ENCODE results near the gene SMYD3.

DNA sequence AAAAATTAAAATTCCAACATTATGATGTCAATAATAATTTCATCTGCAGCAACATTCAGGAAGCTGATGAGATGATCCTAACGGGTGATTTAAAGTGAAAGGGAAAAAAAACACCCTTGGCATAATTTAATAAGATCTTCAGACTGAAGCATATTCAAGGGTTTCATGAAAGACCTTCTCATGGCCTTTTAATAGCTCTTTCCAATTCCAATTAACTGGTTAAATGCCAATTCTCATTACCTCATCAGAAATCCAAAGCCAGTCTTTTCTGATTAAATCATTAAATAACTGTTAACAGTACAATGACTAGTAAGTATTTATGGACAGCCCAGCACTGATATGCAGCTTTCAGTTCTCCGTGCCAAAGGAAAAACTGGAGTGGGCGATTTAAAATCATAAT, 407.5 kb downstream of the SMYD3 start:
- TF ChIP-seq ZNF644 (CRISPR knock-in tag; IDR thresholded peaks at IDR 0.05; ENCODE audit: low read depth) = no peak
- TF ChIP-seq, protein P1, sequence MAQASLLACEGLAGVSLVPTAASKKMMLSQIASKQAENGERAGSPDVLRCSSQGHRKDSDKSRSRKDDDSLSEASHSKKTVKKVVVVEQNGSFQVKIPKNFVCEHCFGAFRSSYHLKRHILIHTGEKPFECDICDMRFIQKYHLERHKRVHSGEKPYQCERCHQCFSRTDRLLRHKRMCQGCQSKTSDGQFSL (CRISPR knock-in tag; IDR thresholded peaks at IDR 0.05) = no peak
- TF ChIP-seq ZFP37 (CRISPR knock-in tag; IDR thresholded peaks at IDR 0.05; ENCODE audit: borderline replicate concordance) = no peak
